Measurements from ENCODE around the gene PLA2G4B. TPM values are rescaled to one million over a fixed set of nuclear protein-coding genes. Genes with fewer than 3 reads are reported as not detected.
A peak's percentile ranks its signal among the peaks of the same experiment; 100 is the strongest.

Gene PLA2G4B
- total RNA-seq, 2 experiments from 2014 or later, result 4.2 to 4.8 TPM

DNA sequence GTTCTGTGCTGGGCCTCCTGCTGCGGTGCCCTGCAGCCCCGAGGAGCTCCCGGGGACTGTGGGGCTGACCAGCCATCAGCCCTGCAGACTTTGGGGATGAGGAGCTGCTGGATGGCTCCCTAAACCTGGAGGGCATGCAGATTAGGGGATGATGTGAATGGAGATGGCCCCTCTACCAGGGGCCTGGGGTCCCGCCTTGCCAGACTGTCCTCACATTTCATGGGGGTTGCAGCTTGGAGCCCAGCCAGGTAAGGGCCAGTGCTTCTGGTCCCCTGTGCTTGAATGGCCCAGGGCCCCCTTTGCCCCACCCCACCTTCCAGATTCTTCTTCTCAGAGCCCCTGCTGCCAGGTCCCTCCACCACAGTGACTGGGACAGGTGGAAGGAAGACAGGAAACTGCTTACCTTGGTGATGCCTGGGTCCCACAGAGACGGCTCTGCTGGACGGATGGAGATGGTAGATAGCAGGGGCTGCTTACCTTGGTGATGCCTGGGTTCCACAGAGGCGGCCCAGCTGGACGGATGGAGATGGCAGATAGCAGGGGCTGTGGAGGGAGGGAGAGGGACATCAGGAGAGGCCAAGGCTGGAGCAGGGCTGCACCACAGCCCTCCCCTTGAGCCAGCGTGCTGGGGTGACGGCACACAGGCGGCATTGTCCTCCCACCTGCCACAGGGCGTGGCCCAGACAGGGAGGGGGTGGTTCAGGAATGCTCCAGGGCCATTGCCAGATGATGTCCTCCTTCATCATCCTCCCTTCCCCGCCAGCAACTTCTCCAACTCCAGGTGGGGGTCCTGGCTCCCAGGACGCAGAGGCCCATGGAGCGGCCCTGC is 55.0 kb downstream of the PLA2G4B start, which contains the start of gene SPTBN5:
TSS of gene SPTBN5 (minus strand) at position 632 of the 829 bp plus-strand sequence. CDS start at position 76, 556 bp downstream.
- intact Hi-C loops (cut with micrococcal nuclease), result no loop called here
- POLR2A ChIA-PET, result interaction anchor here (1.0 to 1.5 kb wide), 4 partner anchors 10 to 36 kb away, joined by 3 to 4 read pairs (median 3); no protein-coding TSS in a partner anchor

GRCh38 chr15:41894251-41894790 is 55.7 kb downstream of the PLA2G4B start:
- no peak for TF ChIP-seq CTCF (IDR thresholded peaks at IDR 0.05)
- ChIA-PET POLR2A (interaction anchor here (1.0 to 1.3 kb wide), 3 partner anchors 9 to 121 kb away, joined by 3 read pairs; partner anchors contain the start of gene MAPKBP1), CTCF (interaction anchor here (0.9 to 2.3 kb wide), 2 partner anchors 10 to 121 kb away, joined by 3 to 19 read pairs; no protein-coding TSS in a partner anchor)
- Mint-ChIP-seq H3K27ac (peak overlapping the region; percentile 67), H3K27me3 (no peaks in the 10 kb centered on the region), H3K36me3 (ENCODE audit: low read depth) (no peaks in the 10 kb centered on the region), H3K4me3 (peak overlapping the region; percentile 38), H3K9me3 (no peaks in the 10 kb centered on the region), H3K4me1 (ENCODE audit: low read depth) (peaks cover 24% of the 10 kb centered on the region)
- DNase-seq (no peak), ATAC-seq (no peak)
- intact Hi-C loops (cut with micrococcal nuclease), result no loop called here

More for the DNA sequence above, 55.0 kb downstream of the PLA2G4B start, which contains the start of gene SPTBN5:
- ATAC-seq (no peak), DNase-seq (no peak)
- Mint-ChIP-seq H3K27ac (peak within 1 kb of the TSS; percentile 67), H3K4me1 (ENCODE audit: low read depth) (peaks cover 31% of the 10 kb centered on the region), H3K27me3 (no peaks in the 10 kb centered on the region), H3K9me3 (no peaks in the 10 kb centered on the region), H3K4me3 (peak within 1 kb of the TSS; percentile 38), H3K36me3 (ENCODE audit: low read depth) (no peaks in the 10 kb centered on the region)
- CTCF ChIA-PET, result interaction anchor here (1.2 to 1.8 kb wide), 5 partner anchors 11 to 336 kb away, joined by 3 to 8 read pairs (median 4); no protein-coding TSS in a partner anchor
- TF ChIP-seq CTCF (IDR thresholded peaks at IDR 0.05), result no peak

GRCh38 chr15:41894791-41895463 is 56.3 kb downstream of the PLA2G4B start:
- intact Hi-C loops (cut with micrococcal nuclease), result no loop called here
- CTCF ChIA-PET, result interaction anchor here (0.9 to 2.3 kb wide), 2 partner anchors 9 to 122 kb away, joined by 3 to 19 read pairs; no protein-coding TSS in a partner anchor
- POLR2A ChIA-PET, result interaction anchor here (0.8 to 1.3 kb wide), 5 partner anchors 9 to 121 kb away, joined by 3 read pairs; partner anchors contain the start of gene MAPKBP1
- TF ChIP-seq CTCF (IDR thresholded peaks at IDR 0.05), result no peak
- H3K27ac Mint-ChIP-seq, result peak overlapping the region; percentile 67
- no peaks in the 10 kb centered on the region for H3K27me3 Mint-ChIP-seq
- peak; percentile 99 for ATAC-seq
- H3K36me3 Mint-ChIP-seq (ENCODE audit: low read depth), result no peaks in the 10 kb centered on the region
- H3K4me3 Mint-ChIP-seq, result peak overlapping the region; percentile 38
- DNase-seq, result peak; percentile 89
- H3K9me3 Mint-ChIP-seq, result no peaks in the 10 kb centered on the region
- H3K4me1 Mint-ChIP-seq (ENCODE audit: low read depth), result peaks cover 23% of the 10 kb centered on the region

DNA sequence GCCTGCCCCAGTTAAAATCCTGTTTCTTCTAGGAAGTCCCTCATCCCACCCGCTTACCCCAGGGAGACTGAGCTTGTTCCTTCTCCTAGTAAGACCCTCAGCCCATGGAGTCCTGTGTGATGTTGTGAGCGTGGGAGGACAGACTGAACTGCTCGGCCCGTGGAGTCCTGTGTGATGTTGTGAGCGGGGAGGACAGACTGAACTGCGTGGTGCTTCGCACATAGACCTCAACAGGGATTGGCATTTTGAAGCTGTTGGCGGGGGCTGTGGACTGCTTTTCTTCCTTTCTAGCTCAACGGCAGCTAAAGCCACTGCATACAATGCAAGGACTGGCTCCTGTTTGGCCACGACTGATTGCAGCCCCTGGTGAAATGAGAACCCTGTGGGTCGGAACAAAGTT is 56.8 kb downstream of the PLA2G4B start:
- no peak for ATAC-seq
- H3K9me3 Mint-ChIP-seq, result no peaks in the 10 kb centered on the region
- H3K36me3 Mint-ChIP-seq (ENCODE audit: low read depth), result no peaks in the 10 kb centered on the region
- no peak for DNase-seq
- no peaks in the 10 kb centered on the region for H3K27me3 Mint-ChIP-seq
- intact Hi-C loops (cut with micrococcal nuclease), result no loop called here
- H3K4me3 Mint-ChIP-seq, result no peak overlapping the region
- no peak for TF ChIP-seq CTCF (IDR thresholded peaks at IDR 0.05)
- POLR2A ChIA-PET, result interaction anchor here (0.5 to 1.3 kb wide), 4 partner anchors 13 to 166 kb away, joined by 3 read pairs; partner anchors contain the start of gene MAPKBP1
- CTCF ChIA-PET, result interaction anchor here (0.9 to 2.3 kb wide), 3 partner anchors 9 to 123 kb away, joined by 3 to 19 read pairs (median 3); no protein-coding TSS in a partner anchor
- peak overlapping the region; percentile 67 for H3K27ac Mint-ChIP-seq
- peaks cover 23% of the 10 kb centered on the region for H3K4me1 Mint-ChIP-seq (ENCODE audit: low read depth)

Data from activated CD8-positive, alpha-beta T cell treated with anti-CD3 and anti-CD28 coated beads for 36 hours (primary cell).